Karpas-422 (cell line): Measurements from ENCODE around the gene EIF6. TPM values are rescaled to one million over a fixed set of nuclear protein-coding genes. Genes with fewer than 3 reads are reported as not detected.
"Not testable (repeated sequence)": the region's sequence is repeated elsewhere in the genome, so short reads cannot be mapped to it uniquely, and the experiment has no call there.

Source experiments
- DNase-seq: peaks from one replicate; pipeline ENCODE4 v3.0.0-alpha.2; 2015
- H2AFZ ChIP-seq: fragments of 200-600 bp; sonication (generic); 2 replicates; pipeline ENCODE4 v1.6.1; 2014; ENCODE audit warnings: antibody characterized with exemption, low read length, mixed read lengths
- H3K27ac ChIP-seq: fragments of 200-600 bp; sonication (generic); 2 replicates; pipeline ENCODE4 v1.5.1; 2014; ENCODE audit warnings: mild to moderate bottlenecking, low read length, moderate library complexity
- H3K27me3 ChIP-seq: fragments of 200-600 bp; sonication (generic); 2 replicates; pipeline ENCODE4 v1.6.1; 2014; ENCODE audit warnings: low read length, mixed read lengths
- H3K36me3 ChIP-seq: fragments of 200-600 bp; sonication (generic); 2 replicates; pipeline ENCODE4 v1.6.1; 2014; ENCODE audit warnings: low read length, mixed read lengths; ENCODE audit not compliant: insufficient read depth
- H3K4me1 ChIP-seq: fragments of 200-600 bp; sonication (generic); 2 replicates; pipeline ENCODE4 v1.6.1; 2014; ENCODE audit warnings: mild to moderate bottlenecking, low read length, mixed read lengths
- H3K4me2 ChIP-seq: fragments of 200-600 bp; sonication (generic); 2 replicates; pipeline ENCODE4 v1.6.1; 2014; ENCODE audit warnings: low read length, low read depth, mild to moderate bottlenecking; ENCODE audit not compliant: poor library complexity, severe bottlenecking
- H3K4me3 ChIP-seq: fragments of 200-600 bp; sonication (generic); 2 replicates; pipeline ENCODE4 v1.5.1; 2014; ENCODE audit warnings: mild to moderate bottlenecking, antibody characterized with exemption, low read length, mixed read lengths
- H3K79me2 ChIP-seq: fragments of 200-600 bp; sonication (generic); 2 replicates; pipeline ENCODE4 v1.6.1; 2014; ENCODE audit warnings: mild to moderate bottlenecking, low read length, mixed read lengths
- H3K9ac ChIP-seq: fragments of 200-600 bp; sonication (generic); 2 replicates; pipeline ENCODE4 v1.6.0; 2014; ENCODE audit warnings: low read length
- H3K9me2 ChIP-seq: fragments of 200-600 bp; sonication (generic), shearing (Covaris generic); replicated peaks from 2 replicates; pipeline ENCODE4 v1.6.0; 2014; ENCODE audit warnings: mild to moderate bottlenecking, low read length, moderate library complexity; ENCODE audit not compliant: insufficient read depth
- H3K9me3 ChIP-seq: fragments of 300-700, 200-600 bp; sonication (generic); 2 replicates; pipeline ENCODE4 v1.6.1; 2014; ENCODE audit warnings: low read length, mixed read lengths
- H4K20me1 ChIP-seq: fragments of 200-600 bp; sonication (generic); 2 replicates; pipeline ENCODE4 v1.6.1; 2014; ENCODE audit warnings: mild to moderate bottlenecking, antibody characterized with exemption, low read length, low read depth; ENCODE audit not compliant: insufficient read depth
- total RNA-seq: library from RNA; depleted of rRNA; stranded (reverse); fragments of >200 nt; shearing (Covaris generic); gene quantifications from 2 replicates; pipeline ENCODE4 v1.2.3, GENCODE V29; 2014; ENCODE audit warnings: low replicate concordance

The EIF6 gene
- total RNA-seq, 1 experiment from 2014 or later = 150 TPM

DNA sequence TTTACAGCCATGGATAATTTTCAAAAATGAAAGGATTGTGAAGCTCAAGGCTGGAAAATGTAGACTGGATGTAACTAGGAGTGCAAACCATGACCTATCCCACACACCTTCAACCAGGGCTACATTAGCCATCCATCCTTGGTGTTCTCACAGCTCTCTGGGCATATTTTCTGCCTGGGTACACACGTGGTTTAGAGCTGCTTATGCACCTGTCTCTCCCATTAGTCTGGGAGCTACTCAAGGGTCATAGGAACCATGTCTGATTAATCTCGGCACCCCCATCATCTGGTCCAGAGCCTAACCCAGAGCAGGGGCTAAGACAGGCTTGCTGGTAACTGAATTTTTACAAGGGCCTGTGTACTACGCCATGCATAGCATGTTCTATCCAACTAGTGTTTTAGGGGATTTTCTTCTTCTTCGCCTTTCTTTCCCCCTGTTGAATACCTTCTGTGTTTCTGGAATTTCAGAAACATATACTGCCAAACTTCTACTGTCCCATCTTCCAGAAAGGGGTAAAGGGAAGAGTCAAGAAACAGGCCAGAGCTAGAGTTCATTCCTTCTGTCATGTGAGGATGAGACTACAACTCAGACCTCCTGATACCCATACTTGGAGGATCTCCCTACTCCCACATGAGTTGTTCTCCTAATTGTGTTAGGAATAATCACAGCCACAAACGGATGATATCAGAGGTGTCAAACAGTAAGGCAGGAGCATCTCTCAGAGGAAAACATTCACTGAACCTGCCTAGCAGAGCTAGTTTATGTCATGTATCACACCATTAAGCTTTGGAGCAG, 33.0 kb upstream of the EIF6 start:
- Histone ChIP-seq H3K9ac (no peak overlapping the region), H3K27me3 (no peaks in the 10 kb centered on the region), H3K27ac (no peak overlapping the region), H3K4me1 (peaks cover 10% of the 10 kb centered on the region), H4K20me1 (no peaks in the 10 kb centered on the region), H2AFZ (no peak overlapping the region), H3K36me3 (no peaks in the 10 kb centered on the region), H3K4me2 (no peak overlapping the region), H3K4me3 (no peak overlapping the region), H3K9me2 (no peaks in the 10 kb centered on the region), H3K79me2 (peaks cover 9% of the 10 kb centered on the region), H3K9me3 (no peaks in the 10 kb centered on the region)
- DNase-seq = no peak

DNA sequence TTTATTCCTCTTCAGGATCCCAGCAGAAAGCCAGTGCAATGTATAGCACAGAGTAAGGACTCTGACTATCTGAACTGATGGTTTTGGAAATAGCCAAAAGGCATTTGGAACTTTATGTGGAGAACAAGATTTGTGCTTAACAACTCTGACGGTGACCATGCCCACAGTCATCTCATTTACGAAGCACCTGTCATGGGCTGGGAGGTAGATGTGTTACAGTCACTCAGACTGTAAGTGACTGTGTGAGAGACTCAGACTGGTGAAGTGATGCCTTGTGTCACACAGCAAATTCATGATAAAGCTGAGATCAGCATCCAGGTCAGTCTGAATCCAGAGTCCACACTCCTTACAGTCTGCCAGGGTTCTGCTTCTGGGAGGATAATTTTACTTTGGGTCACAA, 31.5 kb upstream of the EIF6 start:
- H2AFZ ChIP-seq = no peak overlapping the region
- H3K4me1 ChIP-seq = peaks cover 10% of the 10 kb centered on the region
- peaks cover 9% of the 10 kb centered on the region for H3K79me2 ChIP-seq
- H3K9me3 ChIP-seq = no peaks in the 10 kb centered on the region
- no peak overlapping the region for H3K4me3 ChIP-seq
- H3K27ac ChIP-seq = no peak overlapping the region
- DNase-seq = no peak
- no peaks in the 10 kb centered on the region for H3K9me2 ChIP-seq
- no peaks in the 10 kb centered on the region for H4K20me1 ChIP-seq
- H3K36me3 ChIP-seq = no peaks in the 10 kb centered on the region
- no peak overlapping the region for H3K4me2 ChIP-seq
- H3K27me3 ChIP-seq = no peaks in the 10 kb centered on the region
- H3K9ac ChIP-seq = no peak overlapping the region

DNA sequence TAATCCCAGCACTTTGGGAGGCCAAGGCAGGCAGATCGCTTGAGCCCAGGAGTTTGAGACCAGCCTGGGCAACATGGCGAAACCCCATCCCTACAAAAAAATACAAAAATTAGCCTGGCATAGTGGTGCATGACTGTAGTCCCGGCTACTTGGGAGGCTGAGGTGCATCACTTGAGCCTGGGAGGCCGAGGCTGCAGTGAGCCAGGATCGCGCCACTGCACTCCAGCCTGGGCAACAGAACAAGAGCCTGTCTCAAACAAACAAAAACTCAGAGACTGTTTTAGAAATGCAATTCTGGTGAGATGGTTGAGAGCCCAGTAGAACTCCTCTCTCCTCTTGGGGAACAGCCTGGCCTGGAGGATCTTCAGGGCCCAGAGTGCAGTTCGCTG, 31.1 kb upstream of the EIF6 start:
- H3K36me3 ChIP-seq, H3K4me3 ChIP-seq, H3K9me3 ChIP-seq, H3K4me2 ChIP-seq, H3K9me2 ChIP-seq, H3K9ac ChIP-seq, DNase-seq, H4K20me1 ChIP-seq, H3K79me2 ChIP-seq, H3K27me3 ChIP-seq, H2AFZ ChIP-seq, H3K27ac ChIP-seq: not testable (repeated sequence)
- H3K4me1 ChIP-seq = peaks cover 10% of the 10 kb centered on the region

DNA sequence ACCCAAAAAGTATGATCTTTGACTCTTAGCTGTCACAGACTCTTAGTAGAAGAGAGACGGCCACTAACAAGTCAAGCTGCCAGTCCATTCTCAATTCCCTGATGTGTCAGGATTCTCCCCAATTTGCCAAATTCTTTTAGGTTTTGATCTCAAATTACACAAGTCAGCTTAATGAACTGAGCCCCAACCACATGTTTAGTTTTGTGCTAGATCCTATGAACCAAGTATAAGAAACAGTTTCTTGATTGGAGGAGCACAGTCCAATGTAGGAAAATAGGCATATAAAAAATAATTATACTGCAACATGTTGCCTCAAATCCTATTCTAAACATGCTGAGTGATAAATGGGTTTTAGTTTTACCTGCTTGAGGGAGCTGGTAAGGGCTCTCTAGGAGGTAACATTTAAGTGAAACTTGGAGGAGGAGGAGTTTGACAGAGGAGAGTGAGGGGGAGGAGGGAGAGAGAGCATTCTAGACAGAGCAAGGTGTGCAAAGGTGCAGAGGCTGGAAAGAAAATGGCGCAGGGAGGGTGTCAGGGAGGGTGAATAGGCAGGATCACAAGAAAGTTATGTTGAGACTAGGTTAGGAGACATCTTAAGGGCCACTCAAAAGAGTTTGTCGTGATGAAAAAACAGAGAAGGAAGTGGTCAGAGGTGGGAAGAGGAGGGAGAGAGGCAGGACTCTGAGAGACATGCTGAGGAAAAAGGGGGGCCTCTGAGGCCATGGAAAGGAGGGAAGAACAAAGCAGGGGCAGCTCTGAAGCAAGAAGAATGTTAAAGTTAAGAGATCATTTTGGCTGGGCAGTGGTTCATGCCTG, 30.5 kb upstream of the EIF6 start:
- no peak for DNase-seq
- no peak overlapping the region for H3K27ac ChIP-seq
- H3K27me3 ChIP-seq = no peaks in the 10 kb centered on the region
- H3K9me2 ChIP-seq = no peaks in the 10 kb centered on the region
- H4K20me1 ChIP-seq = no peaks in the 10 kb centered on the region
- H3K9me3 ChIP-seq = no peaks in the 10 kb centered on the region
- peaks cover 9% of the 10 kb centered on the region; the same call in 1 of the 2 replicates for H3K79me2 ChIP-seq
- no peak overlapping the region for H3K9ac ChIP-seq
- H3K4me1 ChIP-seq = peaks cover 10% of the 10 kb centered on the region
- H3K4me2 ChIP-seq = no peak overlapping the region
- no peak overlapping the region for H2AFZ ChIP-seq
- H3K4me3 ChIP-seq = no peak overlapping the region
- no peaks in the 10 kb centered on the region for H3K36me3 ChIP-seq

DNA sequence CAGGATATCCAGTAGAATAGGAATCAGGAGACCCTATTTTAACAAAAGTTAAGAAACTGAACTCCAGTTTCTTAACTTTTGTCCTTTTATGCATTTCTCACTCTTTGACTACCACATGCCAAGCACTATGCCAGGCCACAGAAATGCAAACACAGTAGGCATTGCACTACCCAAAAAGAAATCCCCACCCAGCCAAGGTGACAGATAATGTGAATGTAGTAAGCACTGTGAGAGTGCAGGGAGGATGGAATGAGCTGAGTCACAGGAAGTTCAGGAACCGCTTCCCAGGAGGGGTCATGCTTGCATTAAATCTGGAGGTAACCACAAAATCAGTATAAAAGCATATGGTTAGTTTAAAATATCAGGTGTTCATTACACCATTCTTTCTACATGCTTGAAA, 27.7 kb upstream of the EIF6 start:
- no peak overlapping the region for H2AFZ ChIP-seq
- no peaks in the 10 kb centered on the region for H3K36me3 ChIP-seq
- no peaks in the 10 kb centered on the region for H4K20me1 ChIP-seq
- no peaks in the 10 kb centered on the region for H3K4me1 ChIP-seq
- H3K9me2 ChIP-seq = no peaks in the 10 kb centered on the region
- no peaks in the 10 kb centered on the region for H3K9me3 ChIP-seq
- no peak for DNase-seq
- no peak overlapping the region for H3K27ac ChIP-seq
- H3K79me2 ChIP-seq = no peaks in the 10 kb centered on the region
- H3K4me3 ChIP-seq = no peak overlapping the region
- H3K4me2 ChIP-seq = no peak overlapping the region
- no peaks in the 10 kb centered on the region for H3K27me3 ChIP-seq
- H3K9ac ChIP-seq = no peak overlapping the region

DNA sequence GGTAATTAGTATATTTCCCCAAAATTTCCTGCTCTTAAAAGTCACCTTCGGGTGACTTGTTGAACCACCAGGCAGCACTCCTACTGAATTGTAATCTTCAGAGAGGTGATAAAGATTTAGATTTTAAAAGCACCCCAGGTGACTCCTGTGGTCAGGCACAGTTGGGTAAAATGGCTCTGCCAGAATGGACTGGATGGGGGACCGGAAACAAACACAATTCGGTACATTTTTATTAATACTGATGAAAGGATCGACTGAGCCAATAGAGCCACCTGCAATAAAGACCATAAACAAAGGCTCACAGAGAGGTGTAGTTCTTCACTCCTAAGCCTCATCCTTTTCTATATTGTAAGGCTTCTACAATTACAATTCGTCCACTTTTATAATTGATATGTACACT, 27.2 kb upstream of the EIF6 start:
- Histone ChIP-seq H3K27ac (no peak overlapping the region), H3K9me2 (no peaks in the 10 kb centered on the region), H2AFZ (no peak overlapping the region), H3K9ac (no peak overlapping the region), H3K27me3 (no peaks in the 10 kb centered on the region), H3K79me2 (no peaks in the 10 kb centered on the region), H3K36me3 (no peaks in the 10 kb centered on the region), H3K4me3 (no peak overlapping the region), H3K4me1 (no peaks in the 10 kb centered on the region), H4K20me1 (no peaks in the 10 kb centered on the region), H3K9me3 (no peaks in the 10 kb centered on the region), H3K4me2 (no peak overlapping the region)
- no peak for DNase-seq

DNA sequence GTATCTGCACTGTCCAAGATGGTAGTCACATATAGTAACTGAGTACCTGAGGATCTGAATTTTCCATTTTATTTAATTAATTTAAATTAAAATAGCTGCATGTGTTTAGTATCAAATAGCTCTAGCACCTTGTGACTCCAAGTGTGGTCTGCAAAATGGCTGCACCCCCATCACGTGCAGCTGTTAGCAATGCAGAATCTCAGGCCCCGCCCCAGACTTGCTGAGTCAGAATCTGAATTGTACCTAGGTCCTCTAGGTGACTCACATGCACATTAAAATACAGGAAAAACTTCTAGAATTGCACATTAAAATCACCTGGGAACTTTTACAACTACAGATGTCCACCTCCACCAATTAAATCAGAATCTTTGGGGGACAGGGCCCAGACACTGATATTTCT, 26.8 kb upstream of the EIF6 start:
- no peak overlapping the region for H3K9ac ChIP-seq
- no peaks in the 10 kb centered on the region for H3K36me3 ChIP-seq
- H3K27me3 ChIP-seq = no peaks in the 10 kb centered on the region
- no peak overlapping the region for H3K27ac ChIP-seq
- H3K9me3 ChIP-seq = no peaks in the 10 kb centered on the region
- no peaks in the 10 kb centered on the region for H4K20me1 ChIP-seq
- DNase-seq = no peak
- no peak overlapping the region for H2AFZ ChIP-seq
- no peaks in the 10 kb centered on the region for H3K9me2 ChIP-seq
- no peaks in the 10 kb centered on the region for H3K79me2 ChIP-seq
- no peak overlapping the region for H3K4me2 ChIP-seq
- no peaks in the 10 kb centered on the region for H3K4me1 ChIP-seq
- no peak overlapping the region for H3K4me3 ChIP-seq
